ENCODE data around the gene PCK2.

The PCK2 gene

DNA sequence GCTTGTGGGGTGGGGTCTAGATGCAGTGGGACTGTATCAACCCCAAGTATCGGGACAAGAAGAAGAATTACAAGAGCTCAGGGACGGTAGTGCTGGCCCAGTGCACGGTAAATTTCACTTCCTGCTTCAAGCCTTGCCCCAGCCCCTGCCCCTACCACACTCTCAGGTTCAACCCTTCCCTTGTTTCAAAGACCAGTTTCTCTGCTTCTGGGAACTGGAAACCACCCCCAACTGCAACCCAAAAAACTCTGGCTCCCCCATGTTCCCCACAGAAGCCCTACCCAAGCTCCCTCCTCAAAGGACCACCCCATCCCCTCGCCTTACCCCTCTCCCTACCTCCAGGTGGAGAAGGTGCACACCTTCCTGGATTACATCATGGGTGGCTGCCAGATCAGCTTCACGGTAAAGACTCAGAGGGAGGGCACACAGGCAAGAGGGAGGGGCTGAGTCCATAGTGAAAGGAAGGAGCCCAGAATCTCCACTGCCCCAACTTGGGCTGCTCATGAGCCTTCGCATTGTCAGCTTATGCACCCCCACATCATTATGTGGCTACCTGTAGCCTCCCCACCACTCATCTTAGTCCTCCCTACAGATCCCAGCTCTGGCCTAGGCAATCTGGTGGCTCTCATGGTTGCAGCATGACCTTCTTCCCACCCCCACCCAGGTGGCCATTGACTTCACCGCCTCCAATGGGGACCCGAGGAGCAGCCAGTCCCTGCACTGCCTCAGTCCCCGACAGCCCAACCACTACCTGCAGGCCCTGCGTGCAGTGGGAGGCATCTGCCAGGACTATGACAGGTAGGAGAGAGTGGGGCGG is 18.4 kb upstream of the PCK2 start:
- no peak overlapping the region for H3K9ac ChIP-seq
- H3K36me3 ChIP-seq (ENCODE audit: control insufficient read depth, insufficient read depth, low read length) = no peaks in the 10 kb centered on the region
- H3K9me3 ChIP-seq (ENCODE audit: control insufficient read depth, low read length) = no peaks in the 10 kb centered on the region
- H3K27ac ChIP-seq = no peak overlapping the region
- H3K4me3 ChIP-seq (ENCODE audit: low read depth, low read length) = no peak overlapping the region
- no peak overlapping the region for H3K4me2 ChIP-seq (ENCODE audit: low read length)
- H2AFZ ChIP-seq = peak overlapping the region; percentile 28
- H3K79me2 ChIP-seq = no peaks in the 10 kb centered on the region
- H3K27me3 ChIP-seq (ENCODE audit: control insufficient read depth, insufficient read depth, low read length) = no peaks in the 10 kb centered on the region
- TF ChIP-seq, protein P1, sequence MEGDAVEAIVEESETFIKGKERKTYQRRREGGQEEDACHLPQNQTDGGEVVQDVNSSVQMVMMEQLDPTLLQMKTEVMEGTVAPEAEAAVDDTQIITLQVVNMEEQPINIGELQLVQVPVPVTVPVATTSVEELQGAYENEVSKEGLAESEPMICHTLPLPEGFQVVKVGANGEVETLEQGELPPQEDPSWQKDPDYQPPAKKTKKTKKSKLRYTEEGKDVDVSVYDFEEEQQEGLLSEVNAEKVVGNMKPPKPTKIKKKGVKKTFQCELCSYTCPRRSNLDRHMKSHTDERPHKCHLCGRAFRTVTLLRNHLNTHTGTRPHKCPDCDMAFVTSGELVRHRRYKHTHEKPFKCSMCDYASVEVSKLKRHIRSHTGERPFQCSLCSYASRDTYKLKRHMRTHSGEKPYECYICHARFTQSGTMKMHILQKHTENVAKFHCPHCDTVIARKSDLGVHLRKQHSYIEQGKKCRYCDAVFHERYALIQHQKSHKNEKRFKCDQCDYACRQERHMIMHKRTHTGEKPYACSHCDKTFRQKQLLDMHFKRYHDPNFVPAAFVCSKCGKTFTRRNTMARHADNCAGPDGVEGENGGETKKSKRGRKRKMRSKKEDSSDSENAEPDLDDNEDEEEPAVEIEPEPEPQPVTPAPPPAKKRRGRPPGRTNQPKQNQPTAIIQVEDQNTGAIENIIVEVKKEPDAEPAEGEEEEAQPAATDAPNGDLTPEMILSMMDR (IDR thresholded peaks at IDR 0.05) = no peak
- peaks cover 44% of the 10 kb centered on the region for H3K4me1 ChIP-seq

DNA sequence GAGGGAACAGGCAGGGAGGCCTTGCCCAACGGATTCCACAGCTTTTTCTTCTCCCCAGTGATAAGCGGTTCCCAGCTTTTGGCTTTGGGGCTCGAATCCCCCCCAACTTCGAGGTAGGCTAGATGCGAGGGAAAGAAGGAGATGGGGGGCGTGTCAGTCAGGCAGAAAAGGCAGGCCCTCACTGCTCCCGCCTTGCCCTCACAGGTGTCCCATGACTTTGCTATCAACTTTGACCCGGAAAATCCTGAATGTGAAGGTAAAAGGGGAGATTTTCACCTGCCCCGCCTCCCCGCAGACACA is 17.9 kb upstream of the PCK2 start:
- Histone ChIP-seq H3K4me1 (peaks cover 47% of the 10 kb centered on the region), H3K9me3 (ENCODE audit: control insufficient read depth, low read length) (no peaks in the 10 kb centered on the region), H3K36me3 (ENCODE audit: control insufficient read depth, insufficient read depth, low read length) (no peaks in the 10 kb centered on the region), H3K9ac (no peak overlapping the region), H3K79me2 (no peaks in the 10 kb centered on the region), H2AFZ (peak overlapping the region; percentile 28), H3K27me3 (ENCODE audit: control insufficient read depth, insufficient read depth, low read length) (no peaks in the 10 kb centered on the region), H3K4me2 (ENCODE audit: low read length) (no peak overlapping the region), H3K4me3 (ENCODE audit: low read depth, low read length) (no peak overlapping the region), H3K27ac (no peak overlapping the region)
- TF ChIP-seq, protein P1 (IDR thresholded peaks at IDR 0.05) = no peak

DNA sequence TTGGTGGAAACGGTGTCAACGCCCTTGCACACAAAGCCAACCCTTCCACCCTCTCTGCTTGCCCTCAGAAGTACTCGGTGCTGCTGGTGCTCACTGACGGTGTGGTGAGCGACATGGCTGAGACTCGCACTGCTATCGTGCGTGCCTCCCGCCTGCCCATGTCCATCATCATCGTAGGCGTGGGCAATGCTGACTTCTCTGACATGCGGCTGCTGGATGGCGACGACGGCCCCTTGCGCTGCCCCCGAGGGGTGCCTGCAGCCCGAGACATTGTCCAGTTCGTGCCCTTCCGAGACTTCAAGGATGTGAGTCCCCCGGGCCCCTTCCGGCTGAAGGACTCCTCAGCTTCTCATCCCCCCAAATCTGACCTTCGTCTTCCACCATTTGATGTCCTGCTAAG is 17.0 kb upstream of the PCK2 start:
- Histone ChIP-seq H3K9me3 (ENCODE audit: control insufficient read depth, low read length) (no peaks in the 10 kb centered on the region), H3K36me3 (ENCODE audit: control insufficient read depth, insufficient read depth, low read length) (no peaks in the 10 kb centered on the region), H3K4me3 (ENCODE audit: low read depth, low read length) (no peak overlapping the region), H3K4me1 (peaks cover 48% of the 10 kb centered on the region), H3K27me3 (ENCODE audit: control insufficient read depth, insufficient read depth, low read length) (no peaks in the 10 kb centered on the region), H3K27ac (no peak overlapping the region), H3K9ac (no peak overlapping the region), H3K79me2 (no peaks in the 10 kb centered on the region), H3K4me2 (ENCODE audit: low read length) (no peak overlapping the region), H2AFZ (no peak overlapping the region)
- TF ChIP-seq, protein P1 (IDR thresholded peaks at IDR 0.05) = no peak

DNA sequence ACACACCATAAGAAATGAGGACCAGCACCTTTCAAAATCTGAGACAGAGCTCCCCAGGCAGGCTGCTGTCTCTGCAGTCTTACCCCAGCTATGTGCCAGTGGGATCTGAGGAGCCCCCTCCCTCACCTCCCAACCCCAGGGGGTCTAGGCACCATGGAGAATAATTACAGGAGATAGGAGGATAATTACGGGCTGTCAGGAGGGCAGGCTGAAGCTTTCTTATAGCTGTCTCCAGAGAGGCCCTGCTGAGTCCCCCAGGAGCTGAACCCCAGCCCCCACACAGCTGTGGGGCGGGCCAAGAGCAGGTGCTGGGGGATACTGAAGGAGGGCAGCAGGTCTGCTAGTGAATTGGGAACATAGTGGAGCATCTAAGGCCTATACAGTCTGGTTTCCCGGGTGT is 16.0 kb upstream of the PCK2 start:
- Histone ChIP-seq H3K9ac (no peak overlapping the region), H3K9me3 (ENCODE audit: control insufficient read depth, low read length) (no peaks in the 10 kb centered on the region), H3K4me2 (ENCODE audit: low read length) (no peak overlapping the region), H3K27me3 (ENCODE audit: control insufficient read depth, insufficient read depth, low read length) (no peaks in the 10 kb centered on the region), H3K36me3 (ENCODE audit: control insufficient read depth, insufficient read depth, low read length) (no peaks in the 10 kb centered on the region), H3K27ac (no peak overlapping the region), H3K79me2 (no peaks in the 10 kb centered on the region), H2AFZ (no peak overlapping the region), H3K4me1 (peaks cover 43% of the 10 kb centered on the region), H3K4me3 (ENCODE audit: low read depth, low read length) (no peak overlapping the region)
- TF ChIP-seq, protein P1 (IDR thresholded peaks at IDR 0.05) = no peak

Data from parathyroid adenoma (tissue), 2 donors.